Stimulated activated CD8-positive, alpha-beta memory T cell treated with anti-CD3 and anti-CD28 coated beads, Interleukin-2, amount 100 ng/mL, for 48 hours (primary cell): ENCODE measurements around the gene TMPRSS12.
"Not testable (repeated sequence)": the region's sequence is repeated elsewhere in the genome, so short reads cannot be mapped to it uniquely, and the experiment has no call there.

Experiments
- DNase-seq, 2 donors: peaks; one replicate each; pipeline ENCODE4 v3.0.0-alpha.2; 2020; ENCODE audit warnings: low read depth in 2 of 2

TMPRSS12 gene

GRCh38 chr12:50842637-50843493, at the start of gene TMPRSS12:
Gene TMPRSS12 (plus strand): TSS chr12:50842926. CDS start chr12:50842965, 39 bp downstream.
- DNase-seq, result no peak

GRCh38 chr12:50799908-50800307, 42.8 kb upstream of the TMPRSS12 start:
- DNase-seq, result no peak

- DNase-seq, result no peak
Observed at GRCh38 chr12:50803230-50803875, 39.4 kb upstream of the TMPRSS12 start.

GRCh38 chr12:50806176-50806575, 36.5 kb upstream of the TMPRSS12 start:
- DNase-seq, result no peak

- DNase-seq, result not testable (repeated sequence)
Observed at GRCh38 chr12:50809131-50809530, 33.6 kb upstream of the TMPRSS12 start.

- not testable (repeated sequence) for DNase-seq
Observed at GRCh38 chr12:50814921-50815320, 27.8 kb upstream of the TMPRSS12 start.

- DNase-seq, result no peak
Observed at GRCh38 chr12:50820177-50820576, 22.5 kb upstream of the TMPRSS12 start.

- no peak for DNase-seq
Observed at GRCh38 chr12:50822082-50822481, 20.6 kb upstream of the TMPRSS12 start.

- not testable (repeated sequence) for DNase-seq
Observed at GRCh38 chr12:50823724-50824123, 19.0 kb upstream of the TMPRSS12 start.

GRCh38 chr12:50824914-50825313, 17.8 kb upstream of the TMPRSS12 start:
- DNase-seq, result no peak

- DNase-seq, result no peak
Observed at GRCh38 chr12:50825372-50825838, 17.3 kb upstream of the TMPRSS12 start.

GRCh38 chr12:50828121-50828520, 14.6 kb upstream of the TMPRSS12 start:
- no peak for DNase-seq

- no peak for DNase-seq
Observed at GRCh38 chr12:50828886-50829285, 13.8 kb upstream of the TMPRSS12 start.

GRCh38 chr12:50833801-50834200, 8.9 kb upstream of the TMPRSS12 start:
- not testable (repeated sequence) for DNase-seq

- DNase-seq, result no peak
Observed at GRCh38 chr12:50839042-50839441, 3.7 kb upstream of the TMPRSS12 start.

- DNase-seq, result no peak
Observed at GRCh38 chr12:50840809-50841487, 1.8 kb upstream of the TMPRSS12 start.

- DNase-seq, result no peak
Observed at GRCh38 chr12:50841716-50842531, 802 bp upstream of the TMPRSS12 start.

GRCh38 chr12:50845021-50845647, 2.4 kb downstream of the TMPRSS12 start:
- no peak for DNase-seq

- no peak for DNase-seq
Observed at GRCh38 chr12:50848963-50849362, 6.2 kb downstream of the TMPRSS12 start.

- not testable (repeated sequence) for DNase-seq
Observed at GRCh38 chr12:50855218-50855617, 12.5 kb downstream of the TMPRSS12 start.

- DNase-seq, result not testable (repeated sequence)
Observed at GRCh38 chr12:50855679-50856078, 13.0 kb downstream of the TMPRSS12 start.
